Suprapubic skin (tissue), 4 donors: ENCODE measurements around the gene ZNF592. TPM values are rescaled to one million over a fixed set of nuclear protein-coding genes. Genes with fewer than 3 reads are reported as not detected.

Experiments
- DNase-seq, 2 donors: peaks; one replicate each; pipeline ENCODE4 v3.0.0-alpha.2; 2019; ENCODE audit warnings: low spot score in 2 of 2
- H3K27ac ChIP-seq: fragments of 200-600 bp; sonication (generic); one replicate; pipeline ENCODE4 v1.5.1; 2019
- H3K27me3 ChIP-seq: fragments of 200-600 bp; sonication (generic); one replicate; pipeline ENCODE4 v1.5.1; 2019
- H3K36me3 ChIP-seq: fragments of 200-600 bp; sonication (generic); one replicate; pipeline ENCODE4 v1.5.1; 2019
- H3K4me1 ChIP-seq: fragments of 200-600 bp; sonication (generic); one replicate; pipeline ENCODE4 v1.5.1; 2019
- H3K4me3 ChIP-seq: fragments of 200-600 bp; sonication (generic); one replicate; pipeline ENCODE4 v1.5.1; 2019; ENCODE audit warnings: mild to moderate bottlenecking
- H3K9me3 ChIP-seq: fragments of 200-600 bp; sonication (generic); one replicate; pipeline ENCODE4 v1.5.1; 2019
- EP300 ChIP-seq: sonication (generic); formaldehyde crosslinking; IDR thresholded peaks from one replicate; pipeline ENCODE4 v1.6.1; 2017; ENCODE audit warnings: antibody characterized with exemption
- POLR2A ChIP-seq, 2 donors: fragments of 450-650 bp; IDR thresholded peaks; one replicate each; pipeline ENCODE4 v1.6.1; 2017; ENCODE audit warnings: antibody characterized with exemption in 2 of 2, mild to moderate bottlenecking in 2 of 2, moderate library complexity in 2 of 2
- POLR2AphosphoS5 ChIP-seq, 3 donors: sonication (generic); formaldehyde crosslinking; IDR thresholded peaks; one replicate each; pipeline ENCODE4 v1.6.1; 2017; ENCODE audit warnings: antibody characterized with exemption in 3 of 3
- WGBS: methylation state at CpG from one replicate; pipeline ENCODE4 v1.1.5; 2018; 5-methylcytosine and 5-hydroxymethylcytosine counted together
- total RNA-seq, 4 donors: library from RNA; depleted of rRNA; stranded (reverse); fragments of >200 nt; gene quantifications; one replicate each; pipeline ENCODE4 v1.1.0, GENCODE V29; 2016
- TF ChIP-seq, protein P1 (sequence below), 2 donors: fragments of 200-600 bp in 1 of 2; fragments of 450-650 bp in 1 of 2; sonication (generic) in 1 of 2; IDR thresholded peaks; one replicate each; pipeline ENCODE4 v1.5.1; 2016 to 2019; ENCODE audit warnings: antibody characterized with exemption in 2 of 2, mild to moderate bottlenecking in 1 of 2, moderate library complexity in 1 of 2

The ZNF592 gene
- total RNA-seq, 4 donors from 2014 or later, result 23.1 to 37.2 (median 30.7) TPM

DNA sequence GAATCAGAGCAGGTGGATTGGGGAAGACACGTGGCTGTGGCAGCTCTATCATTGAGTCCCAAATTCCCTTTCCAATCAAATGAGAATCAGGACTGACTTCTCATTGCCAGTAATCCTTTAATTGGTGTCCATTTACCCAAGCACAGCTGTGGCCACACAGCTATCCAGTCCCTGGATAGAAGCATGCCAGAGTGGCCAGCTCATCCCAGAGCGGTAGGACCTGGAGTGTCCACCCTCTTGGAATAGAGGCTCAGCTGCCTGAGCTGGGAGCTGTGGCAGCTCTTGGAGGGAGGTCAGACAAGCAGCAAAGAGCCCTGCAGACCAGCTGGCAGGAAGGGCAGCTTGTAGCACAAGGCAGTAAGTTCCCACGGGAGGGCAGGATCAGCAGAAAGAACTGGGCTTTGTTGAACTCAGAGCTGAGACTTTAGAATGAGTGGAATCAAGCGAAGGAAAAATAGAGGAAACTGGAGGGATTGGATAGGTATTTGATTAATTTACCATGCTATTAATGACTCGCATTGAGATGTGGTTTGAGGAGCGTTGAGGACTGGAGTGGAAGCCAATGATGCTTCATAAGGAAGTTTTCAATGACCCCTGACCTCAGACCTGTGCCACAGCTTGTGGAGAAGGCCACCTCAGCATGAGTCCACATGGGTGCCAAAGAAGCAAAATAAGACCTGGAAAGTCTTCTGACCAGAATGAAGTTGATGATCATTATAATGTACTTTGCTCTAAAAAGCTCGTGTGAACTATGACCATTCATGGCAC, 61.9 kb downstream of the ZNF592 start:
- no peak for DNase-seq
- 87% methylated on average over 7 of the region's 7 CpGs for WGBS
- TF ChIP-seq, protein P1, sequence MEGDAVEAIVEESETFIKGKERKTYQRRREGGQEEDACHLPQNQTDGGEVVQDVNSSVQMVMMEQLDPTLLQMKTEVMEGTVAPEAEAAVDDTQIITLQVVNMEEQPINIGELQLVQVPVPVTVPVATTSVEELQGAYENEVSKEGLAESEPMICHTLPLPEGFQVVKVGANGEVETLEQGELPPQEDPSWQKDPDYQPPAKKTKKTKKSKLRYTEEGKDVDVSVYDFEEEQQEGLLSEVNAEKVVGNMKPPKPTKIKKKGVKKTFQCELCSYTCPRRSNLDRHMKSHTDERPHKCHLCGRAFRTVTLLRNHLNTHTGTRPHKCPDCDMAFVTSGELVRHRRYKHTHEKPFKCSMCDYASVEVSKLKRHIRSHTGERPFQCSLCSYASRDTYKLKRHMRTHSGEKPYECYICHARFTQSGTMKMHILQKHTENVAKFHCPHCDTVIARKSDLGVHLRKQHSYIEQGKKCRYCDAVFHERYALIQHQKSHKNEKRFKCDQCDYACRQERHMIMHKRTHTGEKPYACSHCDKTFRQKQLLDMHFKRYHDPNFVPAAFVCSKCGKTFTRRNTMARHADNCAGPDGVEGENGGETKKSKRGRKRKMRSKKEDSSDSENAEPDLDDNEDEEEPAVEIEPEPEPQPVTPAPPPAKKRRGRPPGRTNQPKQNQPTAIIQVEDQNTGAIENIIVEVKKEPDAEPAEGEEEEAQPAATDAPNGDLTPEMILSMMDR (IDR thresholded peaks at IDR 0.05), result no peak
- TF ChIP-seq EP300, result no peak
- TF ChIP-seq POLR2AphosphoS5 (IDR thresholded peaks at IDR 0.05), result no peak
- TF ChIP-seq POLR2A (IDR thresholded peaks at IDR 0.05), result no peak

DNA sequence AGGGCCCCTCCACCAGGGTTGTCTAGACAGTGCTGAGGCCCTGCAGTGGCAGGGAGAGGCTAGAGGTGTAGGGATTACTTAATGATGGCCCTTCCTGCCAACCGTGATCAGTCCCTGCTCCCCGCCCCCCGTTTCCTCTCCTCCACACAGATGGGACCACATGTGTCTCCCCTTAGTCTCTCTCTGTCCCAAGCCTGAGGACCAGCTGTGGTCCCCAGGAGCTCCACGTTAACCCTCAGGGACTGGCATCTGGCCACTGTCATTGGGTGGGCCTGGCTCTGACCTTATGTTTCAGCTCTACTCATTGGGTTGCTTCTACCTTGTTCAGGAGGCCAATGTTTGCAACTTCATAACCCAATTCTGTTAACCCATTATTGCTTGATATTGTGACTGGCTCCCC, 62.8 kb downstream of the ZNF592 start:
- TF ChIP-seq POLR2A (IDR thresholded peaks at IDR 0.05), result no peak
- TF ChIP-seq EP300, result no peak
- TF ChIP-seq, protein P1 (IDR thresholded peaks at IDR 0.05), result no peak
- TF ChIP-seq POLR2AphosphoS5 (IDR thresholded peaks at IDR 0.05), result no peak
- no peaks in the 10 kb centered on the region for H3K27me3 ChIP-seq
- no peaks in the 10 kb centered on the region for H3K9me3 ChIP-seq
- H3K36me3 ChIP-seq, result peaks cover under 1% of the 10 kb centered on the region
- no peak overlapping the region for H3K4me3 ChIP-seq
- DNase-seq, result no peak
- H3K4me1 ChIP-seq, result no peaks in the 10 kb centered on the region
- 81% methylated on average over 4 of the region's 4 CpGs for WGBS
- no peak overlapping the region for H3K27ac ChIP-seq

More for the DNA sequence above, 61.9 kb downstream of the ZNF592 start:
- H3K4me1 ChIP-seq, result no peaks in the 10 kb centered on the region
- no peaks in the 10 kb centered on the region for H3K9me3 ChIP-seq
- H3K27ac ChIP-seq, result no peak overlapping the region
- H3K27me3 ChIP-seq, result no peaks in the 10 kb centered on the region
- no peak overlapping the region for H3K4me3 ChIP-seq
- H3K36me3 ChIP-seq, result peaks cover 3% of the 10 kb centered on the region

DNA sequence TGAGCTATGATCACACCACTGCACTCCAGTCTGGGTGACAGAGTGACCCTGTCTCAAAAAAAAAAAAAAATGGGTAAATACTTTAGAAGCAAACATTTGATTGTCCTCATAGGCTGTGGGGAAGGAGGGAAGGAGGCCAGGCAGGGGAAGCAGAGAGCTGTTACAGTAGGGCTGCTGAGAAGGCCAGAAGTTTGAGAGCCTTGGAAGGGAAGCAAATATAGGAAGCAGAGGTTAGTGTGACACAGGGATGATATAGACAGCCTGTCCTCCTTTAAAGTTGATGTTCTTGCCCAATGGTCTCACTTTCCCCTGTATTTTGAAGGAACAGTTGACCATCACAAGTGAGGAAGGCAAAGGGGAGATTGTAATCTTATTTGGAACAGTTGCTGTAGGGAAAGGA, 63.4 kb downstream of the ZNF592 start:
- Histone ChIP-seq H3K9me3 (no peaks in the 10 kb centered on the region), H3K27me3 (no peaks in the 10 kb centered on the region), H3K4me1 (peaks cover under 1% of the 10 kb centered on the region), H3K4me3 (no peak overlapping the region), H3K27ac (no peak overlapping the region), H3K36me3 (no peaks in the 10 kb centered on the region)
- TF ChIP-seq, protein P1 (IDR thresholded peaks at IDR 0.05), result no peak
- no peak for TF ChIP-seq POLR2AphosphoS5 (IDR thresholded peaks at IDR 0.05)
- no peak for TF ChIP-seq EP300
- TF ChIP-seq POLR2A (IDR thresholded peaks at IDR 0.05), result no peak
- DNase-seq, result no peak

DNA sequence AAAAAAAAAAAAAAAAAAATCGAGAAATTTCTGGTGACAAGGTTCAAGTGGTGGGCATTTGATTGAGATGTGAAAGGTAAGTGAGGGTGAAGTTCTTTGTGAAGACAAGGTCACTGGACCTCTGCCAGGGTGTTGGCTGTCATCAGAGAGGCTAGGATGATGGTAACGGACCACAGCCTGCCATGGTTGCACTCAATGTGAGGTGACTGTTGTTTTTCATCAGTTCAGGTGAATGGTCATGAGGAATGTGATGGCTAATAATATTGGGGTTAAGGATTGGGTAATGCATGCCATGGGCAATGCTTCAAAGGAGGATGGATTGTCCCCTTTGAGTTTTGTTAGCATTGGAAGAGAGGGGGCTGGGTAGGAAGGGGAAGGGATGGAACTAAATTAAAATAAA, 64.5 kb downstream of the ZNF592 start:
- DNase-seq, result no peak
- TF ChIP-seq POLR2AphosphoS5 (IDR thresholded peaks at IDR 0.05) (no peak), EP300 (no peak), POLR2A (IDR thresholded peaks at IDR 0.05) (no peak)
- TF ChIP-seq, protein P1 (IDR thresholded peaks at IDR 0.05), result no peak

DNA sequence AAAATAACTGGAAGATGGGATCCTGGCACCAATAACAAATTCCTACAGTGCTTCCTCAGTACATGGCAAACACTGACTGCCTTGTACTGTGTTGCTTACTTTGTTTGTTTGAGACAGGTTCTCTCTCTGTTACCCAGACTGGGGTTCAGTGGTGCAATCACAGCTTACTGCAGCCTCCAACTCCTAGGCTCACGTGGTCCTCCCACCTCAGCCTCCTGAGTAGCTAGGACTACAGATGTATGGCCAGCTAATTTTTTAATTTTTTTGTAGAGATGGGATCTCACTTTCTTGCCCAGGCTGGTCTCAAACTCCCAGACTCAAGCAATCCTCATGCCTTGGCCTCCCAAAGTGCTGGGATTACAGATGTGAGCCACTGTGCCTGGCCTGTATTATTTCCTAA, 65.0 kb downstream of the ZNF592 start:
- TF ChIP-seq POLR2AphosphoS5 (IDR thresholded peaks at IDR 0.05) (no peak), POLR2A (IDR thresholded peaks at IDR 0.05) (no peak), EP300 (no peak)
- TF ChIP-seq, protein P1 (IDR thresholded peaks at IDR 0.05), result no peak
- H3K9me3 ChIP-seq, result no peaks in the 10 kb centered on the region
- no peak overlapping the region for H3K4me3 ChIP-seq
- H3K27me3 ChIP-seq, result no peaks in the 10 kb centered on the region
- DNase-seq, result no peak
- H3K27ac ChIP-seq, result no peak overlapping the region
- H3K4me1 ChIP-seq, result peaks cover 10% of the 10 kb centered on the region
- H3K36me3 ChIP-seq, result no peaks in the 10 kb centered on the region
- WGBS, result 100% methylated on average over 1 of the region's 1 CpG

More for the DNA sequence above, 64.5 kb downstream of the ZNF592 start:
- H3K27me3 ChIP-seq, result no peaks in the 10 kb centered on the region
- peaks cover 9% of the 10 kb centered on the region for H3K4me1 ChIP-seq
- WGBS, result 95% methylated on average over 2 of the region's 2 CpGs
- no peak overlapping the region for H3K4me3 ChIP-seq
- H3K9me3 ChIP-seq, result no peaks in the 10 kb centered on the region
- no peak overlapping the region for H3K27ac ChIP-seq
- no peaks in the 10 kb centered on the region for H3K36me3 ChIP-seq
